T-cell (primary cell): ENCODE measurements around the gene SNAPC2. TPM values are rescaled to one million over a fixed set of nuclear protein-coding genes. Genes with fewer than 3 reads are reported as not detected.

Experiments
- ATAC-seq, 4 experiments: fragments of 200-7000 bp in 3 of 4; fragments of 150-1000 bp in 1 of 4; cut with Tn5 transposase; replicated peaks in 1 of 4; 1 replicate in 3 of 4; 2 replicates in 1 of 4; pipeline ENCODE4 v1.10.0; 2021; ENCODE audit warnings: moderate library complexity in 3 of 4, mild to moderate bottlenecking in 2 of 4, moderate number of reproducible peaks in 1 of 4
- CTCF ChIA-PET, 2 donors: fragments of 300-600 bp; sonication (Branson Sonifier 250); formaldehyde crosslinking; loops; one replicate each; lab custom pipeline; 2022; ENCODE audit warnings: antibody characterized with exemption in 2 of 2; lab: Charles Lee
- POLR2A ChIA-PET, 2 donors: fragments of 300-600 bp; sonication (Branson Sonifier 250); formaldehyde crosslinking; loops; one replicate each; lab custom pipeline; 2022; ENCODE audit warnings: antibody characterized with exemption in 2 of 2; lab: Charles Lee
- DNase-seq, 35 experiments: peaks; one replicate each; pipeline versions ENCODE4 v3.0.0 to v3.0.0-alpha.2; 2013 to 2023
- H3K27ac ChIP-seq: one replicate; pipeline ENCODE4 v1.5.1; 2013; ENCODE audit warnings: low read length
- H3K27me3 ChIP-seq, 2 experiments: replicated peaks in 1 of 2; 1 replicate in 1 of 2; 2 replicates in 1 of 2; pipeline versions ENCODE4 v1.6.1 to v1.7.0; 2013; ENCODE audit warnings: low read length in 1 of 2, mixed read lengths in 1 of 2; ENCODE audit not compliant: control insufficient read depth in 2 of 2, insufficient read depth in 2 of 2; ENCODE audit errors: extremely low read depth in 1 of 2
- H3K36me3 ChIP-seq, 2 donors: 1 replicate in 1 of 2; 2 replicates in 1 of 2; pipeline versions ENCODE4 v1.6.1 to v1.7.0; 2013; ENCODE audit warnings: low read length in 1 of 2; ENCODE audit not compliant: control insufficient read depth in 2 of 2, insufficient read depth in 1 of 2; ENCODE audit errors: extremely low read depth in 1 of 2
- H3K4me1 ChIP-seq, 2 experiments: 1 replicate in 1 of 2; 2 replicates in 1 of 2; pipeline versions ENCODE4 v1.6.1 to v1.7.0; 2013; ENCODE audit warnings: low read length in 2 of 2, mixed read lengths in 1 of 2; ENCODE audit not compliant: insufficient read depth in 2 of 2, control insufficient read depth in 1 of 2; ENCODE audit errors: extremely low read depth in 1 of 2
- H3K4me3 ChIP-seq, 2 donors: 1 replicate in 1 of 2; 2 replicates in 1 of 2; pipeline versions ENCODE4 v1.5.1 to v1.7.0; 2013; ENCODE audit warnings: mild to moderate bottlenecking in 2 of 2, low read length in 1 of 2, moderate library complexity in 1 of 2; ENCODE audit not compliant: control insufficient read depth in 1 of 2; ENCODE audit errors: extremely low read depth in 1 of 2
- H3K9me3 ChIP-seq: 2 replicates; pipeline ENCODE4 v1.7.0; 2013
- H3K27ac Mint-ChIP-seq, 2 donors: one replicate each; pipeline ENCODE4 v1.8.0; 2020 to 2021; ENCODE audit warnings: mild to moderate bottlenecking in 2 of 2, mixed read lengths in 2 of 2
- H3K27me3 Mint-ChIP-seq, 2 donors: one replicate each; pipeline ENCODE4 v1.8.0; 2021 to 2022; ENCODE audit warnings: mixed read lengths in 2 of 2
- H3K36me3 Mint-ChIP-seq: one replicate; pipeline ENCODE4 v1.8.0; 2021; ENCODE audit warnings: mixed read lengths
- H3K4me1 Mint-ChIP-seq, 3 donors: one replicate each; pipeline ENCODE4 v1.8.0; 2020 to 2022; ENCODE audit warnings: mixed read lengths in 3 of 3, mild to moderate bottlenecking in 1 of 3
- H3K4me3 Mint-ChIP-seq, 3 donors: one replicate each; pipeline ENCODE4 v1.8.0; 2020 to 2022; ENCODE audit warnings: mild to moderate bottlenecking in 3 of 3, mixed read lengths in 3 of 3, moderate library complexity in 3 of 3
- H3K9me3 Mint-ChIP-seq, 3 donors: one replicate each; pipeline ENCODE4 v1.8.0; 2020 to 2022; ENCODE audit warnings: mixed read lengths in 3 of 3
- WGBS: methylation state at CpG from one replicate; pipeline ENCODE4 v1.1.5; 2013; ENCODE audit warnings: missing lambda C conversion rate; ENCODE audit not compliant: insufficient coverage; 5-methylcytosine and 5-hydroxymethylcytosine counted together
- total RNA-seq, 35 experiments: library from RNA in 6 of 35; stranded (reverse) in 6 of 35; fragments of 120-200 nt in 1 of 35; gene quantifications; one replicate each; pipeline versions ENCODE4 v1.2.1 to v1.2.4 and lab custom pipeline; 2013 to 2026

The SNAPC2 gene
- total RNA-seq, 5 donors from 2014 or later (not counting 1 experiment from before 2014, with no cell fraction given) = 9.0 to 22.9 (median 18.6) TPM

- H3K27ac Mint-ChIP-seq = no peak overlapping the region
- ATAC-seq = no peak
- 95% methylated on average over 13 of the region's 18 CpGs for WGBS
Observed at GRCh38 chr19:7911508-7912143, 8.5 kb upstream of the SNAPC2 start.

GRCh38 chr19:7912144-7912696, 7.9 kb upstream of the SNAPC2 start:
- Histone ChIP-seq H3K4me1 (peaks cover 3 to 33% of the 10 kb centered on the region in 2 experiments), H3K9me3 (no peaks in the 10 kb centered on the region), H3K36me3 (peaks cover 20 to 36% of the 10 kb centered on the region in 2 donors), H3K27me3 (peaks cover 0 to 28% of the 10 kb centered on the region in 2 experiments), H3K27ac (no peak overlapping the region), H3K4me3 (no peak overlapping the region)
- Mint-ChIP-seq H3K9me3 (no peaks in the 10 kb centered on the region), H3K36me3 (peaks cover 21% of the 10 kb centered on the region), H3K4me3 (no peak overlapping the region), H3K27ac (no peak overlapping the region), H3K4me1 (peaks cover 0 to 15% (median 13%) of the 10 kb centered on the region in 3 donors), H3K27me3 (peaks cover 6 to 23% of the 10 kb centered on the region in 2 donors)
- 97% methylated on average over 14 of the region's 31 CpGs for WGBS
- DNase-seq (no peak), ATAC-seq (no peak)
- ChIA-PET POLR2A (interaction anchor here in 1 of 2 donors (1.0 kb wide), 1 partner anchor 8 kb away, joined by 5 read pairs; the partner anchor contains the start of gene SNAPC2), CTCF (interaction anchor here in 1 of 2 donors (1.4 kb wide), 1 partner anchor 8 kb away, joined by 5 read pairs; no protein-coding TSS in a partner anchor)

More at GRCh38 chr19:7911508-7912143, 8.5 kb upstream of the SNAPC2 start:
- Mint-ChIP-seq H3K36me3 (peaks cover 21% of the 10 kb centered on the region), H3K27me3 (peaks cover 6 to 19% of the 10 kb centered on the region in 2 donors), H3K4me3 (no peak overlapping the region), H3K4me1 (peaks cover 0 to 12% (median 11%) of the 10 kb centered on the region in 3 donors), H3K9me3 (no peaks in the 10 kb centered on the region)
- H3K27ac ChIP-seq = no peak overlapping the region
- H3K4me3 ChIP-seq = no peak overlapping the region
- ChIA-PET CTCF (interaction anchor here in 1 of 2 donors (1.4 kb wide), 1 partner anchor 9 kb away, joined by 5 read pairs; no protein-coding TSS in a partner anchor), POLR2A (interaction anchor here (0.6 to 1.0 kb wide), 2 partner anchors 9 to 95 kb away, joined by 3 to 5 read pairs; partner anchors contain the start of gene SNAPC2 (in 1 of the 2))
- H3K36me3 ChIP-seq = peaks cover 20 to 36% of the 10 kb centered on the region in 2 donors
- no peak for DNase-seq
- H3K9me3 ChIP-seq = no peaks in the 10 kb centered on the region
- peaks cover 0 to 32% of the 10 kb centered on the region in 2 experiments for H3K4me1 ChIP-seq
- H3K27me3 ChIP-seq = peaks cover 0 to 24% of the 10 kb centered on the region in 2 experiments

- POLR2A ChIA-PET = interaction anchor here in 1 of 2 donors (1.0 kb wide), 1 partner anchor 8 kb away, joined by 5 read pairs; the partner anchor contains the start of gene SNAPC2
- no peak overlapping the region for H3K4me3 Mint-ChIP-seq
- peaks cover 20 to 34% of the 10 kb centered on the region in 2 donors for H3K36me3 ChIP-seq
- DNase-seq (no peak), ATAC-seq (no peak)
- peaks cover 2 to 15% (median 12%) of the 10 kb centered on the region in 3 donors for H3K4me1 Mint-ChIP-seq
- peaks cover 6 to 26% of the 10 kb centered on the region in 2 donors for H3K27me3 Mint-ChIP-seq
- H3K9me3 ChIP-seq = no peaks in the 10 kb centered on the region
- no peak overlapping the region for H3K27ac ChIP-seq
- WGBS = 94% methylated on average over 22 of the region's 39 CpGs
- peaks cover 21% of the 10 kb centered on the region for H3K36me3 Mint-ChIP-seq
- no peak overlapping the region for H3K27ac Mint-ChIP-seq
- peaks cover 0 to 34% of the 10 kb centered on the region in 2 experiments for H3K27me3 ChIP-seq
- H3K4me3 ChIP-seq = no peak overlapping the region
- H3K9me3 Mint-ChIP-seq = no peaks in the 10 kb centered on the region
- CTCF ChIA-PET = no interaction called here
- peaks cover 6 to 33% of the 10 kb centered on the region in 2 experiments for H3K4me1 ChIP-seq
Observed at GRCh38 chr19:7912697-7913564, 7.2 kb upstream of the SNAPC2 start.

GRCh38 chr19:7913652-7914051, 6.5 kb upstream of the SNAPC2 start:
- H3K36me3 ChIP-seq = peaks cover 20 to 30% of the 10 kb centered on the region in 2 donors
- DNase-seq = no peak
- no peak overlapping the region for H3K27ac Mint-ChIP-seq
- no peaks in the 10 kb centered on the region for H3K9me3 ChIP-seq
- WGBS = 82% methylated on average over 6 of the region's 10 CpGs
- H3K4me3 ChIP-seq = no peak overlapping the region
- peaks cover 21% of the 10 kb centered on the region for H3K36me3 Mint-ChIP-seq
- peaks cover 6 to 33% of the 10 kb centered on the region in 2 donors for H3K27me3 Mint-ChIP-seq
- H3K4me3 Mint-ChIP-seq = no peak overlapping the region
- no peak overlapping the region for H3K27ac ChIP-seq
- peaks cover 7 to 36% of the 10 kb centered on the region in 2 experiments for H3K4me1 ChIP-seq
- ATAC-seq = no peak
- ChIA-PET POLR2A (no interaction called here), CTCF (no interaction called here)
- peaks cover 3 to 41% of the 10 kb centered on the region in 2 experiments for H3K27me3 ChIP-seq
- H3K4me1 Mint-ChIP-seq = peaks cover 6 to 20% (median 17%) of the 10 kb centered on the region in 3 donors
- no peaks in the 10 kb centered on the region for H3K9me3 Mint-ChIP-seq

- no peak overlapping the region for H3K4me3 ChIP-seq
- WGBS = no CpG with 5 or more reads among the region's 12 CpGs
- CTCF ChIA-PET = no interaction called here
- peaks cover 19 to 30% of the 10 kb centered on the region in 2 donors for H3K36me3 ChIP-seq
- H3K9me3 ChIP-seq = no peaks in the 10 kb centered on the region
- Mint-ChIP-seq H3K27me3 (peaks cover 6 to 33% of the 10 kb centered on the region in 2 donors), H3K9me3 (no peaks in the 10 kb centered on the region), H3K4me3 (no peak overlapping the region), H3K27ac (no peak overlapping the region), H3K4me1 (peaks cover 6 to 20% (median 17%) of the 10 kb centered on the region in 3 donors), H3K36me3 (peaks cover 21% of the 10 kb centered on the region)
- POLR2A ChIA-PET = no interaction called here
- no peak overlapping the region for H3K27ac ChIP-seq
- DNase-seq = no peak
- no peak for ATAC-seq
- peaks cover 7 to 36% of the 10 kb centered on the region in 2 experiments for H3K4me1 ChIP-seq
- H3K27me3 ChIP-seq = peaks cover 3 to 46% of the 10 kb centered on the region in 2 experiments
Observed at GRCh38 chr19:7914099-7914498, 6.0 kb upstream of the SNAPC2 start.
